ENCODE data around the gene OGFOD2.

GRCh38 chr12:122928404-122929147 lies 46.5 kb upstream of the OGFOD2 start:
- TF ChIP-seq CTCF (IDR thresholded peaks at IDR 0.05; ENCODE audit: low read length) (no peak), EZH2 (IDR thresholded peaks at IDR 0.05; ENCODE audit: borderline replicate concordance, low read length) (no peak)
